Endothelial cell of umbilical vein (primary cell): ENCODE measurements around the gene SKOR1. TPM values are rescaled to one million over a fixed set of nuclear protein-coding genes. Genes with fewer than 3 reads are reported as not detected.

Experiments
- BruUV-seq: library from RNA; stranded (reverse); fragments of 400-500 nt; replicated peaks from 2 replicates; lab custom pipeline; 2021; lab: Mats Ljungman, UMichigan
- CTCF ChIA-PET: fragments of 300-600, 350-600 bp; sonication (Branson Sonifier 250); formaldehyde crosslinking; loops from one replicate; lab custom pipeline; 2021; ENCODE audit warnings: antibody characterized with exemption, inconsistent platforms; lab: Charles Lee
- POLR2A ChIA-PET: fragments of 300-600, 350-600 bp; sonication (Branson Sonifier 250); formaldehyde crosslinking; loops from one replicate; lab custom pipeline; 2021; ENCODE audit warnings: antibody characterized with exemption, inconsistent platforms; lab: Charles Lee
- DNase-seq: peaks from one replicate; pipeline ENCODE4 v3.0.0-alpha.2; 2011; ENCODE audit warnings: low read depth, low spot score
- FAIRE-seq: peaks from 2 replicates; lab custom pipeline; 2011; peaks lifted over from hg19 to GRCh38; lab: Jason Lieb, UNC
- H2AFZ ChIP-seq: 2 replicates; pipeline ENCODE4 v1.6.0; 2012; ENCODE audit warnings: low read depth, low read length, control low read depth, inconsistent platforms
- H3K27ac ChIP-seq: 2 replicates; pipeline ENCODE4 v1.5.1; 2011; ENCODE audit warnings: low read depth, mild to moderate bottlenecking, control low read depth, low read length, moderate library complexity; ENCODE audit not compliant: insufficient read depth
- H3K27me3 ChIP-seq, 2 experiments: 2 replicates each; pipeline versions ENCODE4 v1.6.0 to v1.6.1; 2011; ENCODE audit warnings: low read length in 2 of 2, mixed read lengths in 1 of 2; ENCODE audit not compliant: control insufficient read depth in 2 of 2, insufficient read depth in 2 of 2
- H3K36me3 ChIP-seq, 2 experiments: 2 replicates in 1 of 2; 3 replicates in 1 of 2; pipeline ENCODE4 v1.5.1; 2011; ENCODE audit warnings: low read length in 2 of 2, mild to moderate bottlenecking in 1 of 2, moderate library complexity in 1 of 2; ENCODE audit not compliant: control insufficient read depth in 2 of 2, insufficient read depth in 2 of 2; ENCODE audit errors: extremely low read depth in 1 of 2
- H3K4me1 ChIP-seq: 3 replicates; pipeline ENCODE4 v1.5.1; 2011; ENCODE audit warnings: mild to moderate bottlenecking, low read length; ENCODE audit not compliant: control insufficient read depth, insufficient read depth; ENCODE audit errors: extremely low read depth
- H3K4me2 ChIP-seq: 2 replicates; pipeline ENCODE4 v1.6.1; 2011; ENCODE audit warnings: low read length, control low read depth, mixed read lengths; ENCODE audit not compliant: insufficient read depth
- H3K4me3 ChIP-seq, 3 experiments: fragments of 200-600 bp in 1 of 3; sonication (generic), shearing (Covaris generic) in 1 of 3; replicated peaks in 1 of 3; 2 replicates each; pipeline ENCODE4 v1.5.1; 2011 to 2016; ENCODE audit warnings: control low read depth in 3 of 3, low read length in 3 of 3, mild to moderate bottlenecking in 2 of 3, inconsistent platforms in 1 of 3, low read depth in 1 of 3, moderate library complexity in 1 of 3; ENCODE audit not compliant: insufficient read depth in 1 of 3
- H3K79me2 ChIP-seq: 2 replicates; pipeline ENCODE4 v1.6.0; 2012; ENCODE audit warnings: low read length, inconsistent platforms; ENCODE audit not compliant: control insufficient read depth, insufficient read depth
- H3K9ac ChIP-seq: replicated peaks from 2 replicates; pipeline ENCODE3; 2011; ENCODE audit warnings: low read length, control low read depth; ENCODE audit not compliant: insufficient read depth; ENCODE audit errors: extremely low read depth
- H3K9me1 ChIP-seq: replicated peaks from 3 replicates; pipeline ENCODE4 v1.6.0; 2011; ENCODE audit warnings: mild to moderate bottlenecking, low read length; ENCODE audit not compliant: control insufficient read depth, insufficient read depth; ENCODE audit errors: extremely low read depth
- H3K9me3 ChIP-seq: replicated peaks from 2 replicates; pipeline ENCODE4 v1.5.1; 2012; ENCODE audit warnings: low read length, inconsistent platforms; ENCODE audit not compliant: control insufficient read depth, insufficient read depth
- H4K20me1 ChIP-seq: replicated peaks from 2 replicates; pipeline ENCODE3; 2011; ENCODE audit warnings: mild to moderate bottlenecking, low read length; ENCODE audit not compliant: control insufficient read depth, insufficient read depth; ENCODE audit errors: extremely low read depth
- CTCF ChIP-seq, 2 donors: IDR thresholded peaks; 1 replicate in 1 of 2; 2 replicates in 1 of 2; pipeline ENCODE4 v1.5.1; 2011; ENCODE audit warnings: low read length in 2 of 2, mild to moderate bottlenecking in 2 of 2, moderate library complexity in 2 of 2, control low read depth in 1 of 2, inconsistent platforms in 1 of 2, low read depth in 1 of 2; ENCODE audit not compliant: insufficient read depth in 1 of 2; ENCODE audit errors: extremely low read depth in 1 of 2
- EZH2 ChIP-seq: IDR thresholded peaks from 2 replicates; pipeline ENCODE4 v1.6.1; 2012; ENCODE audit warnings: borderline replicate concordance, low read depth, mild to moderate bottlenecking, moderate library complexity, low read length, inconsistent platforms; ENCODE audit not compliant: severe bottlenecking
- FOS ChIP-seq: IDR thresholded peaks from 2 replicates; pipeline ENCODE4 v1.6.1; 2011; ENCODE audit warnings: mild to moderate bottlenecking, low read length, moderate library complexity, borderline replicate concordance; ENCODE audit not compliant: insufficient read depth
- GATA2 ChIP-seq: IDR thresholded peaks from 2 replicates; pipeline ENCODE4 v1.7.0; 2011; ENCODE audit warnings: low read depth, mild to moderate bottlenecking, moderate library complexity, mixed read lengths, low read length; ENCODE audit not compliant: insufficient read length, insufficient read depth
- JUN ChIP-seq: IDR thresholded peaks from 2 replicates; pipeline ENCODE4 v1.6.1; 2011; ENCODE audit warnings: borderline replicate concordance, low read depth; ENCODE audit not compliant: insufficient read length, insufficient read depth
- MAX ChIP-seq: IDR thresholded peaks from 2 replicates; pipeline ENCODE4 v1.6.1; 2011; ENCODE audit not compliant: insufficient read depth, insufficient read length
- MYC ChIP-seq: IDR thresholded peaks from one replicate; pipeline ENCODE4 v1.6.1; 2011; ENCODE audit warnings: mild to moderate bottlenecking, low read depth, low read length
- POLR2A ChIP-seq: IDR thresholded peaks from 2 replicates; pipeline ENCODE4 v1.6.1; 2012; ENCODE audit warnings: low read depth, mild to moderate bottlenecking, control low read depth, low read length
- POLR2AphosphoS5 ChIP-seq: IDR thresholded peaks from 2 replicates; pipeline ENCODE4 v1.6.1; 2012; ENCODE audit warnings: low read depth, mild to moderate bottlenecking, control low read depth, low read length, moderate library complexity; ENCODE audit not compliant: insufficient read depth
- dilution Hi-C: fragments of 300-500 bp; cut with MboI; formaldehyde crosslinking; loops from one replicate; pipeline ENCODE4 v1.15.0; 2019; ENCODE audit warnings: low sequenced_read_pairs; ENCODE audit not compliant: extremely low pct_ligation_motif_present
- intact Hi-C: fragments of 100-400 bp; cut with micrococcal nuclease; formaldehyde crosslinking; loops from one replicate; pipeline ENCODE4 v1.10.0; 2022
- polyA plus RNA-seq, 4 experiments: library from polyadenylated mRNA; depleted of rRNA in 3 of 4; stranded (reverse) in 3 of 4; unstranded in 1 of 4; fragments of >200 nt; gene quantifications; 2 replicates each; pipeline versions ENCODE4 v1.2.1 to v1.2.3, GENCODE V29; 2011 to 2012; ENCODE audit warnings: missing spikeins in 1 of 4
- total RNA-seq: library from RNA; stranded (reverse); gene quantifications from 2 replicates; pipeline ENCODE4 v1.2.3, GENCODE V29; 2021

The SKOR1 gene
- total and polyA plus RNA-seq, 2 donors (not counting 3 experiments of a cell fraction or from before 2014, with no cell fraction given): 0.06 to 0.15 TPM

GRCh38 chr15:67880651-67881182, 55.4 kb downstream of the SKOR1 start:
- Histone ChIP-seq H3K9me1 (no peaks in the 10 kb centered on the region), H3K4me3 (no peak overlapping the region), H3K4me1 (peaks cover 2% of the 10 kb centered on the region), H3K9me3 (no peaks in the 10 kb centered on the region), H3K9ac (no peak overlapping the region), H3K36me3 (no peaks in the 10 kb centered on the region), H3K27me3 (peaks cover 5 to 12% of the 10 kb centered on the region in 2 experiments), H3K79me2 (no peaks in the 10 kb centered on the region), H3K4me2 (no peak overlapping the region), H4K20me1 (no peaks in the 10 kb centered on the region), H3K27ac (no peak overlapping the region), H2AFZ (no peak overlapping the region)
- TF ChIP-seq MYC (no peak), JUN (no peak), FOS (no peak), MAX (no peak), GATA2 (no peak), EZH2 (no peak), POLR2AphosphoS5 (no peak), CTCF (IDR thresholded peaks at IDR 0.05; ENCODE audit: extremely low read depth in 1 of 2, insufficient read depth in 1 of 2, low read depth in 1 of 2, low read length in 2 of 2) (no peak), POLR2A (no peak)
- BruUV-seq: no TSS peak
- CTCF ChIA-PET: interaction anchor here (1.1 kb wide), 1 partner anchor 274 kb away, joined by 4 read pairs; no protein-coding TSS in a partner anchor
- dilution Hi-C loops (no loop called here), intact Hi-C loops (no loop called here)
- POLR2A ChIA-PET: no interaction called here
- DNase-seq (no peak), FAIRE-seq (no peak)
